Liver (tissue), 3 donors: ENCODE measurements around the gene STK39.

Source experiments
- GABPA ChIP-seq, 2 donors: IDR thresholded peaks in 1 of 2; conservative IDR thresholded peaks in 1 of 2; 2 replicates each; pipeline ENCODE4 v1.6.1; 2016; ENCODE audit warnings: antibody characterized with exemption in 2 of 2, mild to moderate bottlenecking in 1 of 2, moderate library complexity in 1 of 2
- HNF4G ChIP-seq: IDR thresholded peaks from 2 replicates; pipeline ENCODE4 v1.6.1; 2016; ENCODE audit warnings: antibody characterized with exemption
- RAD21 ChIP-seq, 2 donors: IDR thresholded peaks; 2 replicates each; pipeline ENCODE4 v1.6.1; 2016; ENCODE audit warnings: antibody characterized with exemption in 2 of 2, mild to moderate bottlenecking in 2 of 2
- TF ChIP-seq, protein P1 (sequence below): fragments of 150-350 bp; IDR thresholded peaks from 2 replicates; pipeline ENCODE4 v1.5.1; 2017; ENCODE audit warnings: improper control_type of control experiment, low read depth, low read length; ENCODE audit not compliant: missing input control
- TF ChIP-seq, protein P2 (sequence below): IDR thresholded peaks from 2 replicates; pipeline ENCODE4 v1.6.1; 2016; ENCODE audit warnings: antibody characterized with exemption
- TF ChIP-seq, protein P3 (sequence below): IDR thresholded peaks from 2 replicates; pipeline ENCODE4 v1.6.1; 2016; ENCODE audit warnings: antibody characterized with exemption, mild to moderate bottlenecking
- donor health status: healthy.
- donor health status: healthy.

- TF ChIP-seq GABPA (IDR thresholded peaks at IDR 0.05 in 1 of 2, conservative IDR thresholded peaks at IDR 0.05 in 1 of 2): no peak
- TF ChIP-seq, protein P1, sequence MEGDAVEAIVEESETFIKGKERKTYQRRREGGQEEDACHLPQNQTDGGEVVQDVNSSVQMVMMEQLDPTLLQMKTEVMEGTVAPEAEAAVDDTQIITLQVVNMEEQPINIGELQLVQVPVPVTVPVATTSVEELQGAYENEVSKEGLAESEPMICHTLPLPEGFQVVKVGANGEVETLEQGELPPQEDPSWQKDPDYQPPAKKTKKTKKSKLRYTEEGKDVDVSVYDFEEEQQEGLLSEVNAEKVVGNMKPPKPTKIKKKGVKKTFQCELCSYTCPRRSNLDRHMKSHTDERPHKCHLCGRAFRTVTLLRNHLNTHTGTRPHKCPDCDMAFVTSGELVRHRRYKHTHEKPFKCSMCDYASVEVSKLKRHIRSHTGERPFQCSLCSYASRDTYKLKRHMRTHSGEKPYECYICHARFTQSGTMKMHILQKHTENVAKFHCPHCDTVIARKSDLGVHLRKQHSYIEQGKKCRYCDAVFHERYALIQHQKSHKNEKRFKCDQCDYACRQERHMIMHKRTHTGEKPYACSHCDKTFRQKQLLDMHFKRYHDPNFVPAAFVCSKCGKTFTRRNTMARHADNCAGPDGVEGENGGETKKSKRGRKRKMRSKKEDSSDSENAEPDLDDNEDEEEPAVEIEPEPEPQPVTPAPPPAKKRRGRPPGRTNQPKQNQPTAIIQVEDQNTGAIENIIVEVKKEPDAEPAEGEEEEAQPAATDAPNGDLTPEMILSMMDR: no peak
- TF ChIP-seq RAD21 (IDR thresholded peaks at IDR 0.05): no peak
- TF ChIP-seq, protein P2, sequence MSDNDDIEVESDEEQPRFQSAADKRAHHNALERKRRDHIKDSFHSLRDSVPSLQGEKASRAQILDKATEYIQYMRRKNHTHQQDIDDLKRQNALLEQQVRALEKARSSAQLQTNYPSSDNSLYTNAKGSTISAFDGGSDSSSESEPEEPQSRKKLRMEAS: no peak
- no peak for TF ChIP-seq HNF4G
- TF ChIP-seq, protein P3, sequence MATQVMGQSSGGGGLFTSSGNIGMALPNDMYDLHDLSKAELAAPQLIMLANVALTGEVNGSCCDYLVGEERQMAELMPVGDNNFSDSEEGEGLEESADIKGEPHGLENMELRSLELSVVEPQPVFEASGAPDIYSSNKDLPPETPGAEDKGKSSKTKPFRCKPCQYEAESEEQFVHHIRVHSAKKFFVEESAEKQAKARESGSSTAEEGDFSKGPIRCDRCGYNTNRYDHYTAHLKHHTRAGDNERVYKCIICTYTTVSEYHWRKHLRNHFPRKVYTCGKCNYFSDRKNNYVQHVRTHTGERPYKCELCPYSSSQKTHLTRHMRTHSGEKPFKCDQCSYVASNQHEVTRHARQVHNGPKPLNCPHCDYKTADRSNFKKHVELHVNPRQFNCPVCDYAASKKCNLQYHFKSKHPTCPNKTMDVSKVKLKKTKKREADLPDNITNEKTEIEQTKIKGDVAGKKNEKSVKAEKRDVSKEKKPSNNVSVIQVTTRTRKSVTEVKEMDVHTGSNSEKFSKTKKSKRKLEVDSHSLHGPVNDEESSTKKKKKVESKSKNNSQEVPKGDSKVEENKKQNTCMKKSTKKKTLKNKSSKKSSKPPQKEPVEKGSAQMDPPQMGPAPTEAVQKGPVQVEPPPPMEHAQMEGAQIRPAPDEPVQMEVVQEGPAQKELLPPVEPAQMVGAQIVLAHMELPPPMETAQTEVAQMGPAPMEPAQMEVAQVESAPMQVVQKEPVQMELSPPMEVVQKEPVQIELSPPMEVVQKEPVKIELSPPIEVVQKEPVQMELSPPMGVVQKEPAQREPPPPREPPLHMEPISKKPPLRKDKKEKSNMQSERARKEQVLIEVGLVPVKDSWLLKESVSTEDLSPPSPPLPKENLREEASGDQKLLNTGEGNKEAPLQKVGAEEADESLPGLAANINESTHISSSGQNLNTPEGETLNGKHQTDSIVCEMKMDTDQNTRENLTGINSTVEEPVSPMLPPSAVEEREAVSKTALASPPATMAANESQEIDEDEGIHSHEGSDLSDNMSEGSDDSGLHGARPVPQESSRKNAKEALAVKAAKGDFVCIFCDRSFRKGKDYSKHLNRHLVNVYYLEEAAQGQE: no peak
Measured at GRCh38 chr2:168015274-168015953, 232.0 kb downstream of the STK39 start.
